Measurements from ENCODE around the gene PCNX3.
"Not testable (repeated sequence)": the region's sequence is repeated elsewhere in the genome, so short reads cannot be mapped to it uniquely, and the experiment has no call there.

PCNX3 gene

DNA sequence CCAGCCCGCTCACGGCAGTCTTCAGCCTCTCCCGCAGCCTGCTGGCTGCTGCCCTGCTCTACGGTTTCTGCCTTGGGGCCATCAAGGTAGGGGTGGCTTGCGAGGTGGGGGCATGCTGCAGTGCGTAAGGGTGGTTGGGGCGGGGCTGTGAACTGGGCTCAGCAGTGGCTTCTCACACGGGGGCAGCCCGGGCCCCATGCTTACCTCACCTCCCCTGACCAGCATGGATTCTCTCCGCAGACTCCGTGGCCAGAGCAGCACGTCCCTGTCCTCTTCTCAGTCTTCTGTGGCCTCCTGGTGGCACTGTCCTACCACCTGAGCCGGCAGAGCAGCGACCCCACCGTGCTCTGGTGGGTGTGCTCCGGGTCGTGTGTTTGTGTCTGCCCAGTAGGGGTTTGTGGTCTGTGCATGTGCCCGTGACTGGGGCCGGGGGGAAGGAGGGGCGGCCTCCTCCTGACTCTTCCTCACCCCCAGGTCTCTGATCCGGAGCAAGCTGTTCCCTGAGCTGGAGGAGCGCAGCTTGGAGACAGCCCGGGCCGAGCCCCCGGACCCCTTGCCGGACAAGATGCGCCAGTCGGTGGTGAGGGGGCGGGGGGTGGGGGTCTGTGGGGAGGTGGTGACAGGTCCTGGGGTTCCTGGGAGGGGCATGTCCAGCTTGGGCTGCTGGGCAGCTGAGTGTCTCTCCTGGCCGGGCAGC is 9.5 kb downstream of the PCNX3 start:
- no peak for DNase-seq
- TF ChIP-seq POLR2A (IDR thresholded peaks at IDR 0.05; ENCODE audit: low read length) (no peak), GATA1 (IDR thresholded peaks at IDR 0.05; ENCODE audit: low read depth, low read length) (no peak)

DNA sequence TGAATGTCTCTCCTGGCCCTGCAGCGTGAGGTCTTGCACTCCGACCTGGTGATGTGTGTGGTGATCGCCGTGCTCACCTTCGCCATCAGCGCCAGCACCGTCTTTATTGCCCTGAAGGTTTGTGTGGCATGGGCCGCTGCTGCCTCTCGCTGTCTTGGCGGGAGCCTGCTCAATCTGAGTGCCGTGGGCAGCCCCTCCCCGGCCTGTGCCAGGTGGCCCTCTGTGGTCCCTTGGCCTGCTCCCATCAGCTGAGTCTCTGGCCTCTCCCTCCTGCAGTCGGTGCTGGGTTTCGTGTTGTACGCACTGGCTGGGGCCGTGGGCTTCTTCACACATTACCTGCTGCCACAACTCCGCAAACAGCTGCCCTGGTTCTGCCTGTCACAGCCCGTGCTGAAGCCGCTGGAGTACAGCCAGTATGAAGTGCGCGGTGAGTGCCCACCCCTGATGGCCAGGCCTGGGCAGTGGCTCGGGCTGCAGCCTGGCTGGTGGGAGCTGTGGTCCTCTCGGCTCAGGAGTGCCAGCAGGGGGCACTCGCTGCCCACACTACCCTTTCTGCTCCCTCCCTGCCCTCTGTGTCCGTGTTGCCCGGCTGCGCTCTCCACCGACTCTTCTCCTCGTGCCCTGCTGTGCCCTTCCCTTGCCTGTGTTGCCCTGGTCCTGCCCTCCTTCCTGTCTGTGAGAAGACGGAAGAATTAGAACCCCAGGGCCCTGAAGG is 10.2 kb downstream of the PCNX3 start:
- peak; percentile 66 to 82 for DNase-seq
- no peak for TF ChIP-seq GATA1 (IDR thresholded peaks at IDR 0.05; ENCODE audit: low read depth, low read length)
- TF ChIP-seq POLR2A (IDR thresholded peaks at IDR 0.05; ENCODE audit: low read length), result no peak

DNA sequence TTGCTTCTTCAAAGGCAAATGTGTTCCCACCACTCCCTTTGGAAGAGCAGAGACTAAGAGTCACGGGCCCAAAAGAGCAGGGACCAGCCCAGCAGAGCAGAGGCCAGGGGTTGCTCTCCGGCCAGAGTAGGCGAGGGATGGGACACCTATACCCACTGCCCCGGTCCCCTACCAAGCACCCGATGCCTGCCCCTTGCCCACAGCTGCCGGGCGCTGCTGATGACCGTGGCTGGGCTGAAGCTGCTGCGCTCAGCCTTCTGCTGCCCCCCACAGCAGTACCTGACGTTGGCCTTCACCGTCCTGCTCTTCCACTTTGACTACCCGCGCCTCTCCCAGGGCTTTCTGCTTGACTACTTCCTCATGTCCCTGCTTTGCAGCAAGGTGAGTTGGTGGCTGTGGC is 11.6 kb downstream of the PCNX3 start:
- no peak for TF ChIP-seq GATA1 (IDR thresholded peaks at IDR 0.05; ENCODE audit: low read depth, low read length)
- TF ChIP-seq POLR2A (IDR thresholded peaks at IDR 0.05; ENCODE audit: low read length), result no peak
- DNase-seq, result no peak

DNA sequence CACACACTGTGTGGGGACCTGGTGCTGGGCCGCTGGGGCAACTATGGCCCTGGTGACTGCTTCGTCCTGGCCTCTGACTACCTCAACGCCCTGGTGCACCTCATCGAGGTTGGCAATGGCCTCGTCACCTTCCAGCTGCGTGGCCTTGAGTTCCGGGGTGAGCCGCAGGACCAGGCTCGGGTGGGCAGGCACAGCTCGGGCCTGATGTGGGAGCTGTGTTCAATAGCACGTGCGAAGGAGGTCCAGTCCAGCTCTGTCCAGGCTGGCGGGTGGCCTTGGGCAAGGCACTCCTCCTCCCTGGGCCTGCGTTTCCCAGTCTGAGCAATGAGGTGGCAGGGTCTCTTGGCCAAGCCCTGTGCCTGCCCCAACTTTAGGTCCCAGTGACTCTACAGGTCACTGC is 14.0 kb downstream of the PCNX3 start:
- no peak for DNase-seq
- TF ChIP-seq GATA1 (IDR thresholded peaks at IDR 0.05; ENCODE audit: low read depth, low read length) (no peak), POLR2A (IDR thresholded peaks at IDR 0.05; ENCODE audit: low read length) (no peak)

DNA sequence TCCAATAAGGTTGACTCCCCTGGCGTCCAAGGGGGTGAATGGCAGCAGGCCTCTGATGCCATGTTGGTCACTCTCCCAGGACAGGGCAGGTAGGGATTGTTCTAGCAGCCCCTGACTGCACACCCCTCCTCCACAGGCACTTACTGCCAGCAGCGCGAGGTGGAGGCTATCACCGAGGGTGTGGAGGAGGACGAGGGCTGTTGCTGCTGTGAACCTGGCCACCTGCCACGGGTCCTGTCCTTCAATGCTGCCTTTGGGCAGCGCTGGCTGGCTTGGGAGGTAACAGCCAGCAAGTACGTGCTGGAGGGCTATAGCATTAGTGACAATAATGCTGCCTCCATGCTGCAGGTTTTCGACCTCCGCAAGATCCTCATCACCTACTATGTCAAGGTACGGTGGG is 14.6 kb downstream of the PCNX3 start:
- no peak for DNase-seq
- TF ChIP-seq GATA1 (IDR thresholded peaks at IDR 0.05; ENCODE audit: low read depth, low read length), result no peak
- no peak for TF ChIP-seq POLR2A (IDR thresholded peaks at IDR 0.05; ENCODE audit: low read length)

DNA sequence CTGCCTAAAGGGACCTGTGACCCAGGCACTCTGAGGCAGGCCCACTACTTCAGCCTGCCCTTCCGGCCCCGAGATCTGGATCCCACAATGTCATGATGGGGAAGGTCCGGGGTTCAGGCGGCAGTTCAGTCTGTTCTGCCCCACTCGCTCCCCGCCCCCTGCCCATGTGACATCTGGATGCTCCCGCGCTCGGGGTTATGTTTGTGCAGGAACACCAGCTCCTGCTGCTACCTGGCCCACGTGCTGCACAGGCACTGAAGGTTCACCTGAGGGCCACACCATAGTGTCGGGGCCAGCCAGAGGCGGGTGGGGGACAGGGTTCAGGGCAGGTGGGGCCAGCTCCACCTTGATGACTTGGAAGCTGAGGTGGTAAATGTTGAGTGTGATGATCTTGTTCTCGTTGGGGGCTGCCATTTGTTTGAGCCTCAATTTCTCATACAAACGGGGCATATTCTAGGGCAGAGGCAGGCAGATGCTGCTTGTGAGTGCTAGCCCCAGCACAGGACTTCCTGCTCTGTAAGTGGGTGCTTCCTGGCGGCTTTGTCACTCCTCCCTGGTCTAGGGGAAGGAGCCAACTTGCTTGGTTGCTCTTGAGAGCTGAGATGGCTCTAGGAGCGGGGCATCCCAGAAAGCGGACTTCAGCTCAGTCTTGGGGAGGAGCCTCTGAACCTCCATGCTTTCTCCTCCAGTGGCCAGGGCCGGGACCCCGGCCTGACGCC is 18.0 kb downstream of the PCNX3 start:
- no peak for DNase-seq
- TF ChIP-seq GATA1 (IDR thresholded peaks at IDR 0.05; ENCODE audit: low read depth, low read length) (no peak), POLR2A (IDR thresholded peaks at IDR 0.05; ENCODE audit: low read length) (no peak)

DNA sequence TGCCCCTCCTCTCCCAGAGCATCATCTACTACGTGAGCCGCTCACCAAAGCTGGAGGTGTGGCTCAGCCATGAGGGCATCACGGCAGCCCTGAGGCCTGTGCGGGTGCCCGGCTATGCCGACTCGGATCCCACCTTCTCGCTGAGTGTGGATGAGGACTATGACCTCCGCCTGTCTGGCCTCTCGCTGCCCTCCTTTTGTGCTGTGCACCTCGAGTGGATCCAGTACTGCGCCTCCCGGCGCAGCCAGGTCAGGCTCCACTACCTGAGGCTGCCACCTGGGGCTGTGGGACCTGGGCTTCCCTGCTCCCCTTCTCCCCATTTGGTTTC is 18.5 kb downstream of the PCNX3 start:
- TF ChIP-seq POLR2A (IDR thresholded peaks at IDR 0.05; ENCODE audit: low read length) (no peak), GATA1 (IDR thresholded peaks at IDR 0.05; ENCODE audit: low read depth, low read length) (no peak)
- DNase-seq, result no peak

DNA sequence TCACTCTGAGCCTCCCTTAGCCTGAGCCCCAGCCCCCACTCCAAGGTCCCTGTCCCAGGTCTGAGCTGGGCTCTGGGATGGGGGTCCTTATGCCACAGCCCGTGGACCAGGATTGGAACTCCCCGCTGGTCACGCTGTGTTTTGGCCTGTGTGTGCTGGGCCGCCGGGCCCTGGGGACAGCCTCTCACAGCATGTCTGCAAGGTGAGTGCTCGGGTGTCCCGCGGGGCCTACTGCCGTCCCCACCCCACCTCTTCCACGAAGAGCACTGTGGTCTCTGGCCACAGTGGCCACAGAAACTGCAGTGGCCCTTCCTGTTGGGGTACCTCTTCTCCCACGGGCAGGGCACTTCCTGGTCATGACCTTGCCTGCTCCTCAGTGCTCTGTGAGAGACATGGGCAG is 18.9 kb downstream of the PCNX3 start:
- no peak for DNase-seq
- TF ChIP-seq POLR2A (IDR thresholded peaks at IDR 0.05; ENCODE audit: low read length), result no peak
- no peak for TF ChIP-seq GATA1 (IDR thresholded peaks at IDR 0.05; ENCODE audit: low read depth, low read length)

DNA sequence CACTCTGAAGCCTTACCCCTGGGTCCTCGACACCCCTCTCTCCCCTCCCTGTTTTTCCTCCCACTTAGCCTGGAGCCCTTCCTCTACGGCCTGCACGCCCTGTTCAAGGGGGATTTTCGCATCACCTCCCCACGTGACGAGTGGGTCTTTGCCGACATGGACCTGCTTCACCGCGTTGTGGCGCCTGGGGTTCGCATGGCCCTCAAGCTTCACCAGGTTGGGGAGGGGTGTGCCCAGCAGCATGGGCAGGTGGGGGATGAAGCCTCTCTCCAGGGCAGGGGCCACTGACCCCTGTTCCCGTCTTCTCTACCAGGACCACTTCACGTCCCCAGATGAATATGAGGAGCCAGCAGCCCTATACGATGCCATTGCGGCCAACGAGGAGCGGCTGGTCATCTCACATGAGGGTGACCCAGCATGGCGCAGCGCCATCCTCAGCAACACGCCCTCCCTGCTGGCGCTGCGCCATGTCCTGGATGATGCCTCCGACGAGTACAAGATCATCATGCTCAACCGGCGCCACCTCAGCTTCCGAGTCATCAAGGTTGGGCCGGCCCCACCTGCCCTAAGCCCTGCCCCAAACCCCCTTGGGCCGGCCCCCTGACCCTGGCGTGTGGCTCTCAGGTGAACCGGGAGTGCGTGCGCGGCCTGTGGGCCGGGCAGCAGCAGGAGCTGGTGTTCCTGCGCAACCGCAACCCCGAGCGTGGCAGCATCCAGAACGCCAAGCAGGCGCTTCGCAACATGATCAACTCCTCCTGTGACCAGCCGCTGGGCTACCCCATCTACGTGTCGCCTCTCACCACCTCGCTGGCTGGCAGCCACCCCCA is 19.5 kb downstream of the PCNX3 start:
- DNase-seq, result peak; percentile 32 to 41
- TF ChIP-seq GATA1 (IDR thresholded peaks at IDR 0.05; ENCODE audit: low read depth, low read length) (no peak), POLR2A (IDR thresholded peaks at IDR 0.05; ENCODE audit: low read length) (no peak)

DNA sequence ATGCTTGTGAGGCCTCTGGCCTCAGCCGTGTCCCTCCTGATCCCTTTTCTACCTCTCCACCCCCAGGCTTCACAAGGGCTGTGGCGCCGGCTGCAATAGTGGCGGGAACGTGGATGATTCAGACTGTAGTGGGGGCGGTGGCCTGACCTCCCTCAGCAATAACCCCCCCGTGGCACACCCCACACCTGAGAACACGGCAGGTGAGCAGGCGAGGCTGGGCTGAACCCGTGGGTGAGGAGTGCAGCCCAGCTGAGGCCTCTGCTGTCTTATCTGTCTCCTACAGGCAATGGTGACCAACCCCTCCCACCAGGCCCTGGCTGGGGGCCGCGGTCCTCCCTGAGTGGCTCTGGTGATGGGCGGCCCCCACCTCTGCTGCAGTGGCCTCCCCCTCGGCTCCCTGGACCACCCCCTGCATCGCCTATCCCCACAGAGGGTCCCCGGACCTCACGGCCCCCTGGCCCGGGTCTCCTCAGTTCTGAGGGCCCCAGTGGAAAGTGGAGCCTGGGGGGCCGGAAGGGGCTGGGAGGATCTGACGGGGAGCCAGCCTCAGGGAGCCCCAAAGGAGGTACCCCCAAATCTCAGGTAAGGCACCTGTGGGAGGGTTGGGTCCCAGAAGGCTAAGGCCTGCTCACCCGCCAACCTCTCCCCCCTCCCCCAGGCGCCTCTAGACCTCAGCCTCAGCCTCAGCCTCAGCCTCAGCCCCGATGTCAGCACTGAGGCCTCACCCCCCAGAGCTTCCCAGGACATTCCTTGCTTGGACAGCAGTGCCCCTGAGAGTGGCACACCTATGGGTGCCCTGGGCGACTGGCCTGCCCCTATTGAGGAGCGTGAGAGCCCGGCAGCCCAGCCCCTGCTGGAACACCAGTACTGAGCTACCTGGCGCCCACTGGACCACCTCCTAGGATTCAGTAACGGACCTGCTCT is 20.8 kb downstream of the PCNX3 start:
- DNase-seq, result peak; percentile 90 to 91
- no peak for TF ChIP-seq GATA1 (IDR thresholded peaks at IDR 0.05; ENCODE audit: low read depth, low read length)
- TF ChIP-seq POLR2A (IDR thresholded peaks at IDR 0.05; ENCODE audit: low read length), result no peak

DNA sequence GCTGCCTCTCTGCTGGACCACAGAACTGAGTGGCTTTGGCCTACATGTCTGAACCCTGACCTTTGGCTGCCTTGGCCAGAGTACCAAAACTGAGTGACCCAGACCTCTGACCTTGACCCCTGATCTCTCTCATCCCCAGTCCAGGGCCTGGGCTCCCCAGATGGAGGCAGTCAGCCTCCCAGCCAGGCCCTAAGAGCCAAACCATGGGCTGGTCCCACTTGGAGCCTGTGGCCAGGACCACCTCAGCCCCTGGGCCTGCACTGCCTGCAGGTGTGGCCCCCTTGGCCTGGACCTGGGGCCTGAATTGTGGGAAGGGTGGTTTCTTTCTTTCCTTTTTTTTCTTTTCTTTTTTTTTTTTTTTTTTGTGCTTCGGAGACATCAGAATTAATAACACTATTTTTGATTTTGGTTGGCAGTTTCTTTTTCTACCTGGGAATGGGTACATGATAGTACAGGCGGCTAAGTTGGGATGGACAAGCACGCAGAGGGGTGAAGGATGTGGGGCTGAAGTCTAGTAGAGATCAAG is 21.5 kb downstream of the PCNX3 start:
- TF ChIP-seq GATA1 (IDR thresholded peaks at IDR 0.05; ENCODE audit: low read depth, low read length) (no peak), POLR2A (IDR thresholded peaks at IDR 0.05; ENCODE audit: low read length) (no peak)
- DNase-seq, result no peak

DNA sequence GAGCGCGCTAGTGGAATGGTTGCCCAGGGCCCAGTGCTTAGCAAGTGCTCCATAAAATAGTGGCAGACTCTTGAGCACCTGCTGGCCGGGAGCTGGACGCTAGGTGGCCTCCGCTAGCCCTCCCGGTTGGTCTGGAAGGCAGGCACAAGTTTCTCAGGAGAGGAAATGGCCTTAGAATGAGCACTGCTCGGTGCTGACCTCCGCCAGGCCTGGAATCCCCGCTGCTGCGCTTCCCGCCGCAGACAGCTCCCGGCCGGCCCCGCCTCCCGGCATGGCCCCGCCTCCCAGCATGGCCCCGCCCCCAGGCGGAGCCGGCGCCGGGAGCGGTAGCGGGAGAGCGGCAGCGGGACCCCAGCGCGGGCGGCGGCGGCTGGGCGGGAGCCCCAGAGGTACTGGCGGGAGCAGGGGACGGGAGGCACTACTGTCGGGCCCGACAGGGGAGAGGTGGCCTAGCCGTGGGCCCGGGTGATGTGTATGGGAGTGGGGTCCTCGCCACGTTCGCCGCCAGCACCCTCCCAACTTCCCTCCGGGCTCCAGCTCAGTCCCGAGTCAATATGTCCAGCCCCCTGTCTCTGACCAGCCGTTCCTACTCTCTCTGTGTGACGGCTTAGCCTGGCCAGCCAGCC is 22.3 kb downstream of the PCNX3 start, which contains the start of gene SIPA1:
TSS of gene SIPA1 (plus strand) at position 308 of the 626 bp plus-strand sequence. CDS start 2,821 bp downstream, outside the sequence.
- TF ChIP-seq GATA1 (IDR thresholded peaks at IDR 0.05; ENCODE audit: low read depth, low read length), result no peak
- peak; percentile 76 for TF ChIP-seq POLR2A (IDR thresholded peaks at IDR 0.05; ENCODE audit: low read length)
- DNase-seq, result peak; percentile 85 to 91

DNA sequence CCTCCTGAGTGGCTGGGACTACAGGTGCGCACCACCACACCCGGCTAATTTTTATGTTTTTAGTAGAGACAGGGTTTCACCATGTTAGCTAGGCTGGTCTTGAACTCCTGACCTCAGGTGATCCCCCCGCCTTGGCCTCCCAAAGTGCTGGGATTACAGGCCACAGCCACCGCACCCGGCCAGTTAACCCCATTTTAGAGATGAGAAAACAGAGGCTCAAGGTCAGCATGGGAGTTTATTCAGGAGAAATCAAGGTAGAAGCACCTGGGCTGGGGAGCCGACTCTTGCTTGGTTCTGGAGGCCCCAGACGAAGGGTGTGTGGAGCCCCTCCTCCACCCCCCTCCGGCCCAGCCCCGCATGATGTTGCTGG is 23.6 kb downstream of the PCNX3 start:
- DNase-seq, result not testable (repeated sequence)
